ENCODE measurements around the gene ATP11A. TPM values are rescaled to one million over a fixed set of nuclear protein-coding genes. Genes with fewer than 3 reads are reported as not detected.

Gene ATP11A
- total and polyA plus RNA-seq, 9 of the 15 experiments (the other 6 are each of a cell fraction or from before 2014, with no cell fraction given): 0.38 to 34.2 (median 4.2) TPM

DNA sequence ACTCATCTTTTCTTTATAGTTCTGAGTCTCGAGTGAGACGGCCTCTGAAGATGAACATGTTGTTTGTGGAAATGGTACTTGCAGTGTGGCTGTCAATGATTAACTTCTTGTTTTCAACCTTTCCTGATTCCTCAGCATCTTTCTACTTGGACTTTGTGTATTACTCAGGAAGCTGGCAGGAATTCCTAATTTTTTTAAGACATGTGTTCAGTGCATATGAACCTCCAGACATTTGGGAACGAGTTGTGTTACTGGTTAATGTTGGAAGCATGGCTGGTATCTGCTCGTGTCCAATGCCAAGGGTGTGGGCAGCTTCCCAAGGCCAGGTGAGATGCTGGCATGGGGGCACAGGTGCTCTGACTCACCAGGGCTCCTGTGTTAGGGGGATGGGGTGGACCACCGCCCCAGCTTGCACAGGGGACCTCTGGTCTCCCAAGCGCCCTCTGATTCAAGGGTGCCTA lies 218.1 kb downstream of the ATP11A start:
- H3K9ac ChIP-seq (ENCODE audit: insufficient read depth in 1 of 2, low read depth in 2 of 2, low read length in 2 of 2): no peak overlapping the region
- no TSS peak for BruUV-seq (replicated peaks)
- ATAC-seq (no peak), DNase-seq (ENCODE audit: extremely low read depth in 1 of 4, low spot score in 3 of 4) (no peak), FAIRE-seq (no peak)
- POLR2A ChIA-PET: no interaction called here
- no peak overlapping the region for H3K4me2 ChIP-seq (ENCODE audit: insufficient read depth, low read length)
- no peaks in the 10 kb centered on the region for H3K36me3 ChIP-seq (ENCODE audit: control insufficient read depth, insufficient read depth, low read length)
- no peak overlapping the region for H2AFZ ChIP-seq (ENCODE audit: low read depth, low read length)
- WGBS (ENCODE audit: insufficient coverage, low coverage, missing lambda C conversion rate): 5% methylated on average over 4 of the region's 6 CpGs
- no peaks in the 10 kb centered on the region for H3K79me2 ChIP-seq (ENCODE audit: control insufficient read depth, insufficient read depth, low read length)
- H3K9me3 ChIP-seq (replicated peaks; ENCODE audit: control insufficient read depth, insufficient read depth, low read depth, low read length): no peaks in the 10 kb centered on the region
- no peaks in the 10 kb centered on the region for H3K9me1 ChIP-seq (ENCODE audit: control insufficient read depth, insufficient read depth, low read length)
- CTCF ChIA-PET (ENCODE audit: low intra/inter-chr PET ratio): no interaction called here
- no peak overlapping the region for H3K27ac ChIP-seq (ENCODE audit: extremely low read depth, low read depth, low read length)
- intact Hi-C loops (cut with micrococcal nuclease): no loop called here
- H4K20me1 ChIP-seq (replicated peaks; ENCODE audit: control insufficient read depth, insufficient read depth, low read length): no peaks in the 10 kb centered on the region
- peaks cover 0 to 6% of the 10 kb centered on the region in 2 experiments; a peak in 2 of 5 replicates for H3K4me1 ChIP-seq (replicated peaks in 1 of 2; ENCODE audit: control insufficient read depth in 2 of 2, insufficient read depth in 2 of 2, low read length in 2 of 2)
- peaks cover 13 to 81% of the 10 kb centered on the region in 2 experiments; a peak in 4 of 5 replicates for H3K27me3 ChIP-seq (ENCODE audit: control insufficient read depth in 2 of 2, insufficient read depth in 2 of 2, low read length in 2 of 2)
- no peak for TF ChIP-seq ZNF830 (CRISPR knock-in tag; IDR thresholded peaks at IDR 0.05)
- no peak for TF ChIP-seq EGR1 (conservative IDR thresholded peaks at IDR 0.05)
- TF ChIP-seq STAT5A (IDR thresholded peaks at IDR 0.05; ENCODE audit: borderline replicate concordance, low read length): no peak
- no peak for TF ChIP-seq HNRNPUL1 (IDR thresholded peaks at IDR 0.05; ENCODE audit: low read length)
- no peak for TF ChIP-seq PHB2 (IDR thresholded peaks at IDR 0.05; ENCODE audit: low read depth)
- no peak overlapping the region for H3K4me3 ChIP-seq
- in situ Hi-C loops (cut with MboI): no loop called here

DNA sequence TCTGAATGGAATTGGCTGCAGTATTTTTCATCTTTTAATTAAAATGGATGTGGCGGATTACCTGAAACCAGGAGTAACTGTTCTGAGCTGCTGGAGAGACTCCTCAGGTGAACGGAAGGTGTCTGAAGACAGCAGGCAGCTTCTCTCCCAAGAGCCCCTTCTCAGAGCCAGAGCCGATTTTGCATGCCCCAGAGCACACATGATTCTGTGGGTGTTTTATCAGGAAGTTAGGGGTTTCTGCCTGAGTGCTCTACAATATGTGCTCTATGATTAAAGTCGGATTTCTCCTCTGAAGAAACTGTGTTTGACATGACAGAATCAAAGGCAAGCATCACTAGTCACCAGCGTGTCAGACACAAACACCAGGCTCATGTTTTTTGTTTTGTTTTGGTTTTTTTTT lies 218.5 kb downstream of the ATP11A start:
- H3K9me3 ChIP-seq (replicated peaks; ENCODE audit: control insufficient read depth, insufficient read depth, low read depth, low read length): no peaks in the 10 kb centered on the region
- H3K27me3 ChIP-seq (ENCODE audit: control insufficient read depth in 2 of 2, insufficient read depth in 2 of 2, low read length in 2 of 2): peaks cover 13 to 79% of the 10 kb centered on the region in 2 experiments; a peak in 4 of 5 replicates
- H3K9ac ChIP-seq (ENCODE audit: insufficient read depth in 1 of 2, low read depth in 2 of 2, low read length in 2 of 2): no peak overlapping the region
- no TSS peak for BruUV-seq (replicated peaks)
- WGBS (ENCODE audit: insufficient coverage, low coverage, missing lambda C conversion rate): 3% methylated on average over 5 of the region's 5 CpGs
- ATAC-seq (no peak), DNase-seq (ENCODE audit: extremely low read depth in 1 of 4, low spot score in 3 of 4) (no peak), FAIRE-seq (no peak)
- intact Hi-C loops (cut with micrococcal nuclease): no loop called here
- H3K27ac ChIP-seq (ENCODE audit: extremely low read depth, low read depth, low read length): no peak overlapping the region
- ChIA-PET CTCF (ENCODE audit: low intra/inter-chr PET ratio) (no interaction called here), POLR2A (no interaction called here)
- H3K79me2 ChIP-seq (ENCODE audit: control insufficient read depth, insufficient read depth, low read length): no peaks in the 10 kb centered on the region
- no peaks in the 10 kb centered on the region for H3K36me3 ChIP-seq (ENCODE audit: control insufficient read depth, insufficient read depth, low read length)
- H2AFZ ChIP-seq (ENCODE audit: low read depth, low read length): no peak overlapping the region
- H3K4me3 ChIP-seq: no peak overlapping the region
- H3K4me2 ChIP-seq (ENCODE audit: insufficient read depth, low read length): no peak overlapping the region
- no peaks in the 10 kb centered on the region for H3K9me1 ChIP-seq (ENCODE audit: control insufficient read depth, insufficient read depth, low read length)
- H3K4me1 ChIP-seq (replicated peaks in 1 of 2; ENCODE audit: control insufficient read depth in 2 of 2, insufficient read depth in 2 of 2, low read length in 2 of 2): peaks cover 0 to 6% of the 10 kb centered on the region in 2 experiments; a peak in 2 of 5 replicates
- in situ Hi-C loops (cut with MboI): no loop called here
- no peaks in the 10 kb centered on the region for H4K20me1 ChIP-seq (replicated peaks; ENCODE audit: control insufficient read depth, insufficient read depth, low read length)
- no peak for TF ChIP-seq RCOR1 (IDR thresholded peaks at IDR 0.05; ENCODE audit: borderline replicate concordance in 1 of 2, low read depth in 2 of 2, low read length in 2 of 2)
- TF ChIP-seq, protein P1, sequence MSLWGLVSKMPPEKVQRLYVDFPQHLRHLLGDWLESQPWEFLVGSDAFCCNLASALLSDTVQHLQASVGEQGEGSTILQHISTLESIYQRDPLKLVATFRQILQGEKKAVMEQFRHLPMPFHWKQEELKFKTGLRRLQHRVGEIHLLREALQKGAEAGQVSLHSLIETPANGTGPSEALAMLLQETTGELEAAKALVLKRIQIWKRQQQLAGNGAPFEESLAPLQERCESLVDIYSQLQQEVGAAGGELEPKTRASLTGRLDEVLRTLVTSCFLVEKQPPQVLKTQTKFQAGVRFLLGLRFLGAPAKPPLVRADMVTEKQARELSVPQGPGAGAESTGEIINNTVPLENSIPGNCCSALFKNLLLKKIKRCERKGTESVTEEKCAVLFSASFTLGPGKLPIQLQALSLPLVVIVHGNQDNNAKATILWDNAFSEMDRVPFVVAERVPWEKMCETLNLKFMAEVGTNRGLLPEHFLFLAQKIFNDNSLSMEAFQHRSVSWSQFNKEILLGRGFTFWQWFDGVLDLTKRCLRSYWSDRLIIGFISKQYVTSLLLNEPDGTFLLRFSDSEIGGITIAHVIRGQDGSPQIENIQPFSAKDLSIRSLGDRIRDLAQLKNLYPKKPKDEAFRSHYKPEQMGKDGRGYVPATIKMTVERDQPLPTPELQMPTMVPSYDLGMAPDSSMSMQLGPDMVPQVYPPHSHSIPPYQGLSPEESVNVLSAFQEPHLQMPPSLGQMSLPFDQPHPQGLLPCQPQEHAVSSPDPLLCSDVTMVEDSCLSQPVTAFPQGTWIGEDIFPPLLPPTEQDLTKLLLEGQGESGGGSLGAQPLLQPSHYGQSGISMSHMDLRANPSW (CRISPR knock-in tag; IDR thresholded peaks at IDR 0.05): no peak
- TF ChIP-seq HNRNPL (IDR thresholded peaks at IDR 0.05; ENCODE audit: low read depth, low read length): no peak
- no peak for TF ChIP-seq ZNF584 (CRISPR knock-in tag; IDR thresholded peaks at IDR 0.05; ENCODE audit: low read depth)
- TF ChIP-seq, protein P2, sequence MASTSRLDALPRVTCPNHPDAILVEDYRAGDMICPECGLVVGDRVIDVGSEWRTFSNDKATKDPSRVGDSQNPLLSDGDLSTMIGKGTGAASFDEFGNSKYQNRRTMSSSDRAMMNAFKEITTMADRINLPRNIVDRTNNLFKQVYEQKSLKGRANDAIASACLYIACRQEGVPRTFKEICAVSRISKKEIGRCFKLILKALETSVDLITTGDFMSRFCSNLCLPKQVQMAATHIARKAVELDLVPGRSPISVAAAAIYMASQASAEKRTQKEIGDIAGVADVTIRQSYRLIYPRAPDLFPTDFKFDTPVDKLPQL (IDR thresholded peaks at IDR 0.05; ENCODE audit: extremely low read depth, insufficient read length): no peak
- TF ChIP-seq NR1H2 (CRISPR knock-in tag; IDR thresholded peaks at IDR 0.05): no peak
- TF ChIP-seq NR3C1 (CRISPR knock-in tag; IDR thresholded peaks at IDR 0.05): no peak
- TF ChIP-seq PCBP2 (IDR thresholded peaks at IDR 0.05; ENCODE audit: low read depth, low read length, poor library complexity, severe bottlenecking): no peak
- no peak for TF ChIP-seq TAF7 (tag; IDR thresholded peaks at IDR 0.05)
- TF ChIP-seq OTX1 (CRISPR knock-in tag; IDR thresholded peaks at IDR 0.05): no peak
